Pancreas (tissue), 10 donors: Measurements from ENCODE around the gene PTPN2. TPM values are rescaled to one million over a fixed set of nuclear protein-coding genes. Genes with fewer than 3 reads are reported as not detected.

ENCODE experiments used
- ATAC-seq, 4 donors: fragments of 200-7000 bp; cut with Tn5 transposase; one replicate each; pipeline versions ENCODE4 v1.8.0 to v1.9.1; 2020; ENCODE audit warnings: mild to moderate bottlenecking in 4 of 4, moderate library complexity in 4 of 4
- DNase-seq, 6 donors: peaks; one replicate each; pipeline ENCODE4 v3.0.0-alpha.2; 2020
- FAIRE-seq: peaks from 2 replicates; lab custom pipeline; 2012; peaks lifted over from hg19 to GRCh38; lab: Jason Lieb, UNC
- H3K27ac ChIP-seq, 4 donors: fragments of 200-600 bp; sonication (generic); 1 replicate in 3 of 4; 2 replicates in 1 of 4; pipeline versions ENCODE4 v1.5.0 to v1.8.0; 2020
- H3K27me3 ChIP-seq, 4 donors: fragments of 200-600 bp; one replicate each; pipeline ENCODE4 v1.8.0; 2021
- H3K36me3 ChIP-seq, 3 donors: fragments of 200-600 bp; sonication (generic) in 1 of 3; one replicate each; pipeline versions ENCODE4 v1.5.0 to v1.8.0; 2020 to 2021
- H3K4me1 ChIP-seq, 3 donors: fragments of 200-600 bp; one replicate each; pipeline ENCODE4 v1.8.0; 2021
- H3K4me3 ChIP-seq, 4 donors: fragments of 200-600 bp; sonication (generic) in 2 of 4; one replicate each; pipeline versions ENCODE4 v1.5.0 to v1.8.0; 2020 to 2021
- H3K9me3 ChIP-seq, 4 donors: fragments of 200-600 bp; one replicate each; pipeline ENCODE4 v1.8.0; 2021
- WGBS, 2 donors: extraction: QIAGEN DNeasy Blood & Tissue Kit; methylation state at CpG; one replicate each; pipeline ENCODE4 v1.1.7; 2013; 5-methylcytosine and 5-hydroxymethylcytosine counted together
- intact Hi-C, 3 donors: fragments of 100-400 bp; cut with DNase I; formaldehyde crosslinking; loops; one replicate each; pipeline versions ENCODE4 v1.11.1 to v1.14.2; 2022
- polyA plus RNA-seq, 2 donors: library from polyadenylated mRNA; stranded (reverse); fragments of 200-250 nt; gene quantifications; one replicate each; pipeline ENCODE4 v1.2.3, GENCODE V29; 2013
- total RNA-seq, 6 donors: library from RNA; stranded (reverse); fragmentation: NEBNext Ultra II Directional in 4 of 6; extraction: Animal tissue kit (Norgen Biotek cat#: 25700) in 4 of 6; gene quantifications; one replicate each; pipeline versions ENCODE4 v1.2.1 to v1.2.4, GENCODE V29; 2021 to 2023
- TF ChIP-seq, protein P1 (sequence below), 4 donors: fragments of 200-600 bp; sonication (generic) in 3 of 4; IDR thresholded peaks; one replicate each; pipeline versions ENCODE4 v1.5.0 to v1.8.0; 2021; ENCODE audit warnings: antibody characterized with exemption in 4 of 4
- donor health status: healthy with polysubstance abuse.
- donor health status: DM: no; HTN: no; CAD: no; lungs with moderate emphysema.
- donor health status: DM: no; HTN: no; CAD: no.
- donor health status: control.
- donor health status: control.
- donor health status: Bipolar disorder and iron deficiency.
- donor health status: DM: yes; HTN: yes; CAD: no.
- donor health status: DM: no; HTN: no; CAD: no.
- donor health status: DM: no; HTN: no; CAD: no.
- donor health status: DM: yes; HTN: yes; CAD: no.

The PTPN2 gene
- total and polyA plus RNA-seq, 8 donors = 22.8 to 37.1 (median 26.3) TPM

DNA sequence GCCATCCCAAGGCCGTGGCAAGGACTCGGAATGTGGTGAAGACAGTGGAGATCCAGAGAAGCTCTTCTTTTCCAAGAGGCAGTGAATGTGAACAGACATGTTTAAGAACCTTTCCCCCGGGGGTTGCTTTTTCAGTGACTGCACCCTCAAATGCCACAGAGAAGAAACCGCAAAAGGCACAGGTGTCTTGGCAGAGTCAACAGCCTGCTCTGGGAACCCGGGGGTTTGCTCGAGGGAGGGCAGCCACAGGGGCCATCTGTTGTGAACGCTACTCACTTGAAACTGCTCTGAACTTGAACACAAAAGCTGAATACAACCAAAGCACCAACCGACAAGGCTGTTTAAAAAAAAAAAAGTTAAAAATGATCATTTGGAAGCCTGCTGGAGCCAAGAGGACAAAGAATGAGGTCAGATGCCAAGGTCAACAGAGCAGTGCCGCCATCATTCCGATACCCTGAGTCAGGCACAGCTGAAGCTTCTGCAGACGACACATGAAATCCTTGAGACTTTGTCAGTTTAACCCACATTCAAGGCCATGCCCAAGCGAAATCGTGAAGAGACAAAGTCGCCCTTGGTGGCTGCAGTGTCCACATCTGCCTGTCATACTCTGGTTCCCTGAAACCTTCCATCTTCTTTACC lies 133.8 kb downstream of the PTPN2 start:
- no peak for FAIRE-seq
- no peak for DNase-seq
- WGBS, 2 donors = 55 to 72% methylated on average over 14 of the region's 14 CpGs
- Histone ChIP-seq H3K4me1 (no peaks in the 10 kb centered on the region), H3K27ac (no peak overlapping the region), H3K27me3 (no peaks in the 10 kb centered on the region), H3K36me3 (no peaks in the 10 kb centered on the region), H3K4me3 (no peak overlapping the region), H3K9me3 (no peaks in the 10 kb centered on the region)
- TF ChIP-seq, protein P1, sequence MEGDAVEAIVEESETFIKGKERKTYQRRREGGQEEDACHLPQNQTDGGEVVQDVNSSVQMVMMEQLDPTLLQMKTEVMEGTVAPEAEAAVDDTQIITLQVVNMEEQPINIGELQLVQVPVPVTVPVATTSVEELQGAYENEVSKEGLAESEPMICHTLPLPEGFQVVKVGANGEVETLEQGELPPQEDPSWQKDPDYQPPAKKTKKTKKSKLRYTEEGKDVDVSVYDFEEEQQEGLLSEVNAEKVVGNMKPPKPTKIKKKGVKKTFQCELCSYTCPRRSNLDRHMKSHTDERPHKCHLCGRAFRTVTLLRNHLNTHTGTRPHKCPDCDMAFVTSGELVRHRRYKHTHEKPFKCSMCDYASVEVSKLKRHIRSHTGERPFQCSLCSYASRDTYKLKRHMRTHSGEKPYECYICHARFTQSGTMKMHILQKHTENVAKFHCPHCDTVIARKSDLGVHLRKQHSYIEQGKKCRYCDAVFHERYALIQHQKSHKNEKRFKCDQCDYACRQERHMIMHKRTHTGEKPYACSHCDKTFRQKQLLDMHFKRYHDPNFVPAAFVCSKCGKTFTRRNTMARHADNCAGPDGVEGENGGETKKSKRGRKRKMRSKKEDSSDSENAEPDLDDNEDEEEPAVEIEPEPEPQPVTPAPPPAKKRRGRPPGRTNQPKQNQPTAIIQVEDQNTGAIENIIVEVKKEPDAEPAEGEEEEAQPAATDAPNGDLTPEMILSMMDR (IDR thresholded peaks at IDR 0.05) = no peak
- intact Hi-C loops = no loop called here
- no peak for ATAC-seq

DNA sequence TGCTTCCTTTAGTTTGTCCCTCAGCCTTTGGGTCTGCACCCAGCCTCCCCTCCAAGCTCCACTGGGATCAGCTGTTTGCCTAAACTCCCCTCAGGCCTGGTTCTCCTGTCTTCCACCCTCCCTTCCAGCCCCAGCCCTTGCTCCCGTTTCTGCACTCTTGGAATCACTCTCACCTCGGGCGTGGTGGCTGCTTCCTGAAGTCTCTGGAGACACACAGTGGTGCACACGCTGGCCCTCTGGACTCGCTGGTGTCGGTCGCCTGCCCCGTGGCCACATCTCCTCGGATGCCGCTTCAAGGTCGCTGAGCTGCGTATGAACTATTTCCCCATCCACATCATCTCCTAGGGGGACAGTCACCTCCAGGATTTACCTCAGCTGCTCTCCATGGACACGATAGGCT lies 134.9 kb downstream of the PTPN2 start:
- DNase-seq (no peak), FAIRE-seq (no peak), ATAC-seq (no peak)
- TF ChIP-seq, protein P1 (IDR thresholded peaks at IDR 0.05) = no peak
- WGBS, 2 donors = 69 to 70% methylated on average over 13 of the region's 13 CpGs
- Histone ChIP-seq H3K9me3 (no peaks in the 10 kb centered on the region), H3K4me1 (no peaks in the 10 kb centered on the region), H3K27ac (no peak overlapping the region), H3K36me3 (no peaks in the 10 kb centered on the region), H3K4me3 (no peak overlapping the region), H3K27me3 (no peaks in the 10 kb centered on the region)
- intact Hi-C loops = loop anchor here in 2 of 3 donors (5.0 to 10.0 kb wide), 2 partner anchors 143 to 146 kb away; no protein-coding TSS in a partner anchor

DNA sequence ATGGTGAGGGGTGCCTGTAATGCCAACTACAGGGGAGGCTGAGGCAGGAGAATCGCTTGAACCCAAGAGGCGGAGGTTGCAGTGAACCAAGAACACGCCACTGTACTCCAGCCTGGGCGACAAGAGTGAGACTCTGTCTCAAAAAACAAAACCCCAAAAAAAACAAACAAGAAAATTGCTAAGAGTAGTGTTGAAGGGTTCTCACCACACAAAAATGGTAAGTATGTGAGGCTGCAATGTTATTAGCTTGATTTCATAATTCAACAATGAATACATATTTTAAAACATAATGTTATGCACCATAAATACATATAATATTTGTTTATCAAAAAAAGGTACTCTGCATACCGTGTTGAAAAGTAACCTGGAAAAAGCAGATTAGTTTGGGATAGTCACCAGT lies 135.4 kb downstream of the PTPN2 start:
- no peaks in the 10 kb centered on the region for H3K36me3 ChIP-seq
- intact Hi-C loops = loop anchor here in 2 of 3 donors (5.0 to 10.0 kb wide), 2 partner anchors 144 to 146 kb away; no protein-coding TSS in a partner anchor
- H3K4me1 ChIP-seq = no peaks in the 10 kb centered on the region
- FAIRE-seq (no peak), DNase-seq (no peak), ATAC-seq (no peak)
- no peaks in the 10 kb centered on the region for H3K9me3 ChIP-seq
- 73 to 82% methylated on average over 5 of the region's 5 CpGs for WGBS, 2 donors
- TF ChIP-seq, protein P1 (IDR thresholded peaks at IDR 0.05) = no peak
- no peak overlapping the region for H3K4me3 ChIP-seq
- no peak overlapping the region for H3K27ac ChIP-seq
- H3K27me3 ChIP-seq = no peaks in the 10 kb centered on the region

DNA sequence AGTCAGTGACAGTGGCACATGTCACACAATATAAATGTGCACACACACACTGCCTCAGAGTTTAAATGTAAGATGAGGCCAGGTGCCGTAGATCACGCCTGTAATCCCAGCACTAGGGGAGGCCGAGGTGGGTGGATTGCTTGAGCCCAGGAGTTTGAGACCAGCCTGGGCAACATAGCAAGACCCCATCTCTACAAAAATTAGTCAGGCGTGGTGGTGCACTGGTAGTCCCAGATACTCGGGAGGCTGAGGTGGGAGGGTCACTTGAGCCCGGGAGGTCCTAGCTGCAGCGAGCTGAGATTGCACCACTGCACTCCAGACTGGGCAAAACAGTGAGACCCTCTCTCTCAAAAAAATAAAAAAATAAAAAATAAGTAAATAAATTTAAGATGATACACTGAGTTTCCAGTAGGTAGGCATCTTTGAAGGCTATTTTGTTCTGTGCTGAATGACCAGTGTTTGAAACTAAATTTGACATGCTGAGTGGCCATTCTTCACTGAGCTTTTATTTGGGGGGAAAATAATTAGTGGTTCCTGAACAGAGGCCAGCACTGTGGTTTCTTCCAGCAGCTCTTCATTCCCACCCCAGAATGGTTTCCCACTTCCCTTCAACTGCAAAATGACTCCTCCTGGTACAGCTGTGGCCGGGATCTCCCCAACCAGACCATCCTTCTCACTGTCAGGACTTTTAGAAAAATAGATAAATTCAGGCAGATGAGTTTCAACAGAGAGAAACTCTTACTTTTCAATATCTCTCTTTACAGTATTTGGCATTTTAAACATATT lies 136.3 kb downstream of the PTPN2 start:
- DNase-seq (no peak), ATAC-seq (no peak), FAIRE-seq (no peak)
- Histone ChIP-seq H3K27ac (no peak overlapping the region), H3K4me3 (no peak overlapping the region), H3K9me3 (no peaks in the 10 kb centered on the region), H3K4me1 (no peaks in the 10 kb centered on the region), H3K27me3 (no peaks in the 10 kb centered on the region), H3K36me3 (no peaks in the 10 kb centered on the region)
- intact Hi-C loops = loop anchor here in 2 of 3 donors (5.0 to 10.0 kb wide), 2 partner anchors 145 to 147 kb away; no protein-coding TSS in a partner anchor
- WGBS, 2 donors = 73 to 79% methylated on average over 8 of the region's 8 CpGs
- TF ChIP-seq, protein P1 (IDR thresholded peaks at IDR 0.05) = no peak
